Bone marrow (tissue), 2 donors: ENCODE data around the gene TRMT10B.
"Not testable (repeated sequence)": the region's sequence is repeated elsewhere in the genome, so short reads cannot be mapped to it uniquely, and the experiment has no call there.

ENCODE experiments used
- DNase-seq, 2 donors: peaks; one replicate each; lab custom pipeline; 2025; lab: John Stamatoyannopoulos, UW

TRMT10B gene

GRCh38 chr9:37751186-37751585 lies 2.4 kb upstream of the TRMT10B start:
- DNase-seq: no peak

- not testable (repeated sequence) for DNase-seq
These were observed 1.9 kb upstream of the TRMT10B start for GRCh38 chr9:37751704-37752103.

DNA sequence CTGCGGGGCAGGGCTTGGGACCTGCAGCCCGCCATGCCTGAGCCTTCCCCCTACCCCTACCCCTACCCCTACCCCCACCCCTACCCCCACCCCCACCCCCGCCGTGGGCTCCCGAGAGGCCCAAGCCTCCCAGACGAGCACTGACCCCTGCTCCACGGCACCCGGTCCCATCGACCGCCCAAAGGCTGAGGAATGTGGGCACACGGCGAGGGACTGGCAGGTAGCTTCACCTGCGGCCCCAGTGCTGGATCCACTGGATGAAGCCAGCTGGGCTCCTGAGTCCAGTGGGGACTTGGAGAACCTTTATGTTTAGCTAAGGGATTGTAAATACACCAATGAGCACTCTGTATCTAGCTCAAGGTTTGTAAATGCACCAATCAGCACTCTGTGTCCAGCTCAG lies 1.5 kb upstream of the TRMT10B start:
- DNase-seq: not testable (repeated sequence)

DNA sequence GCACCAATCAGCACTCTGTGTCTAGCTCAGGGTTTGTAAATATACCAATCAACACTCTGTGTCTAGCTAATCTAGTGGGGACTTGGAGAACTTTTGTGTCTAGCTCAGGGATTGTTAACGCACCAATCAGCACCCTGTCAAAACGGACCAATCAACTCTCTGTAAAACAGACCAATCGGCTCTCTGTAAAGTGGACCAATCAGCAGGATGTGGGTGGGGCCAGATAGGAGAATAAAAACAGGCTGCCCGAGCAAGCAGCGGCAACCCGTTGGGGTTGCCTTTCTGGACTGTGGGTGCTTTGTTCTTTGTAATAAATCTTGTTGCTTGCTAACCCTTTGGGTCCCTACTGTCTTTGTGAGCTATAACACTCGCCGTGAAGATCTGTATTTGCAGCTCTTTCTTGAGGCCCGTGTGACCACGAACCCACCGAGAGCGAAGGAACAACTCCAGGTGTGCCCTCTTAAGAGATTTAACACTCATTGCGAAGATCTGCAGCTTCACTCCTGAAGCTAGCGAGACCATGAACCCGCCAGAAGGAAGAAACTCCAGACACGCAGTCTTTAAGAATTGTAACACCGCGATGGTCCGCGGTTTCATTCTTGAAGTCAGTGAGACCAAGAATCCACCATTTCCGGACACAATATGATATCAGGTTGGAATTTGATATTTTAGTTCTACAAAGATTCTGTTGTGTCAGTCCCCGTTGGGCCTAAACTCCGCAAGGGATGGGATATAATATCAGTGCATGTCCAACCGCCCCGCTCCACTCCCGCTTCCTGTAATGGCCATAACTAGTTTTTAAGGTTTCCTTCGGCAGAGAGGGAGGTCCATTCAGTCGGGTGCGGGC lies 740 bp upstream of the TRMT10B start:
- no peak for DNase-seq

- no peak for DNase-seq
These were observed 5.1 kb downstream of the TRMT10B start for GRCh38 chr9:37758747-37759146.

DNA sequence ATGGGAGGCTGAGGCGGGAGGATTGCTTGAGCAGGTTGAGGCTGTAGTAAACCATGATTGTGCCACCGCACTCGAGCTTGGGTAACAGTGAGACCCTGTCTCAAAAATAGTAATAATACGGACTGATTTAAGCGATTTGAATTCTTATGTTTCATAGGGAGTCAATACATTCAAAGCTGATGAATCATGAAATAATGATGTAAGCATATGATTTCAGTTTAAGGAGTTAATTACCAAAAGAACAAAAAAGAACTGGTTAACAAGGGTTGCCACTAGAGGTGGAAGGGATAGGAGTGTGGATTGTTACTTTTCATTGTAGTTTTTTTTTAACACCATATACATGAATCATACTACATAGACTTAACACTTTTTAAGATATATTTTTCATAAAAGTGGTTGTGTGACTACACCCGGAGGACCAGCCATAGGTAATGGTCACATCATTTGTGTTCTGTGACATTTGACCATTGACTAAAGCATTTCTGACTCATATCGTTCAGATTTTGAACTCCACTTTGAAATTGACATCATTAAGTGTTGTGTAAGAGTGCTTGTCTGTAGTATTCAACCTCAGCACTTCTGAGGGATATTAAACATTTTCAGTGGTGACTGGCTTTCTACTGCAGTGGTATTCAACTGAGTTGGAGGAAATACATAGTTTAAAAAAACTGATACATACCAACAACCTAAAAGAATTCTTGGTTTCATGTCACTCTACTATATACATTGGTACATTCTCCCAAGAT lies 7.0 kb downstream of the TRMT10B start:
- DNase-seq: no peak

DNA sequence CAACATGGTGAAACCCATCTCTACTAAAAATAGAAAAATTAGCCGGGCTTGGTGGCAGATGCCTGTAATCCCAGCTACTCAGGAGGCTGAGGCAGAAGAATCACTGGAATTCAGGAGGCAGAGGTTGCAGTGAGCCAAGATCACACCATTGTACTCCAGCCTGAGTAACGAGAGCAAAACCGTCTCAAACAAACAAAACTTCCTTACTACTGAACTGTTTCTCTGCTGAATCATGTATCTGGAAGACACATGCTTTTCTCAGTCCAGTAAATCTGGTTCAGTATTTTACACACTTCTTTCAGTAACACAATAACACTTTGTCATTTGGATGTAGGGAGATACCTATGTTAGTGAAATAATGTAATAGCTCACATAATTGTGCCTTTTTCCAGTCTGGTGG lies 7.9 kb downstream of the TRMT10B start:
- no peak for DNase-seq

- DNase-seq: not testable (repeated sequence)
These were observed 11.7 kb downstream of the TRMT10B start for GRCh38 chr9:37765263-37765662.

DNA sequence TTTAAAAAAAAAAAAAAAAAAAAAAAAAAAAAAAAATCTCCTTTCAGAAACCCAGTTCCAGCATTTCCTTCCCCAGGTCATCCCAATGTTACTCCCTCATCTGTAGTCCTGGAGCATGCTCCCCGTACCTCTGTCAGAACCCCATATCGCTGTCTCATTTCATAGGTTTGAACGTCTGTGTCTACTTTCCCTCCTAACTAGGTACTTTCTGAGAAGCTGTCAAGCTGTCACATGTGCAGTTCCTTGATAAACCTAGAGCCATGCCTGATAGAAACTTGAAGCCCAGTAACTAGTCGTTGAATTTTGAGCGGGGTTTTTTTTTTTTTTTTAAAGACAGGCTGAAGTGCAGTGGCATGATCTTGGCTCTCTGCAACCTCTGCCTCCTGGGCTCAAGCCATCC lies 15.7 kb downstream of the TRMT10B start:
- DNase-seq: no peak

DNA sequence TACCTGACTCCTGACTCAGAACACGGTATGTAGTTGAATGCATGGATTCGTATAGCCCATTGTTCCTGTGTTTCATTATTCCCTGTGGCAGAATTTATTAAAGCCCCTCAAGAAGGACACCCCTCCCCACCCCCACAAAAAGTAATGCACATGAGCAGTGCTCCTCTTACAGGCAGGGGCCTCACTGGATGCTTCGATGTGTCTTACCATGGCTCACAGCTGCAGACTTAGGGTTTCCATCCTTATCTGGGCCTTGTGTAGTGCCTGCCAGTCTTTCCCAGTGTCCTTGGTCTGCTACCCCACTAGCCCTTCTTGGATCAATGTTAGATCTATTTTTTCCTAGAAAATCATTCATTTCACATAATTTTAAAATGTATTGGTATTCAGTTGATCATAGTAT lies 16.4 kb downstream of the TRMT10B start:
- DNase-seq: no peak

DNA sequence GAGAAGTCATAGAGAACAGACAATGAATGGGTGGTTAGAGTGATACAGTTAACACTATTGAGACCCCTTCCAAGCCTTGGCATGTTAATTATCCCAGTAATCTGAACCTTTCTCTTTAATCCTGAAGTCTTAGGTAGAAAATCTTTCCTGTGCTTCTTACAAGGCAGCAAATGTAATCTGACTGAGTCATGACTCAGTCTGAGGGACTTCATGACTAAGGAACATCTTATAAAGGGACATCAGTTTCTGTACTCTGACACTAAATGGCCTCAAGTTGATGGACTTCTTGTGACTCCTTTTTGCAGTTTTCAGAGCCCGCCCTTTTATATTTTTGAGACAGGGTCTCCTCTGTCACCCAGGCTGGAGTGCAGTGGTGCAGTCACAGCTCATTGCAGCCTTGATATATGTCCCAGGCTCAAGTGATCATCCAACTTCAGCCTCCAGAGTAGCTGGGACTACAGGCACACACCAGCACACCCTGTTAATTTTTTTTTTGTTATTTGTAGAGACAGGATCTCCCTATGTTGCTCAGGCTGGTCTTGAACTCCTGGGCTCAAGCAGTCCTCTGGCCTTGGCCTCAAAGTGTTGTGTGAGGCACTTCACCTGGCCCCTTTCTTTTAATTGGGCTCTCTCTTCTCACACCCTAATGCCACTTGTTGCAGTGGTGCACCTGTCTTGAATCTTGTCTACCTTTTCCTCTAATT lies 21.8 kb downstream of the TRMT10B start:
- DNase-seq: no peak

DNA sequence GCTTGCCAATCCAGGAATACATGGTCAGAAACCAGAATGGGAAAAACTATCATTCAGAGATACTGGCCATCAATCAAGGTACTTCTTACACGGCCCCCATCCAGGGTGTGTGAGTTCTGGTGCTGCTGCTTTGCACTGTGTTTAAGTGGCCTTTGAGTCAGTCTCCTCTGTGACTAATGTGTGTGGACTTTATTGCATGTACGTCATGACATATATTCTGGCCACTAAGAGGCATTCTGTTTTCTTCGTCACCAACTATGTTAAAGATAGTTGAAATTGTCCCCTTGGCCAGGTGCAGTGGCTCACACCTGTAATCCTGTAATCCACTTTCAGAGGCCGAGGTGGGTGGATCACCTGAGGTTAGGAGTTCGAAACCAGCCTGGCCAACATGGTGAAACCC lies 22.7 kb downstream of the TRMT10B start:
- DNase-seq: no peak

- DNase-seq: no peak
These were observed 24.9 kb downstream of the TRMT10B start for GRCh38 chr9:37778534-37778933.

DNA sequence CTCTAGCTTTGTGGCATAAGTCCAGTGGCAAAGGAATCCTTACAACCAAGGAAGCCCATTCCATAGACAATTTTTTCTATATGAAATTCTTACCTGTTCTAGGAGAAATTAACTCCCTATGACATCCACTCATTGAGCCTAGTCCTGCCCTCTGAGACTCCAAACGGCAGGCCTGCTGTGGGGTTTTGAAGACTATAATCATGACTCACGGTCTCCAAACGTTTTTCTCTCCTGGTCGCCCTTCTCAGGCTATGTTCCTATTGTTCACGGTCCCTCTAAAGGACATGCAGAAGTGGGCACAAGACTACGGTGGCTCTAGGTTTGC lies 30.6 kb downstream of the TRMT10B start:
- no peak for DNase-seq

DNA sequence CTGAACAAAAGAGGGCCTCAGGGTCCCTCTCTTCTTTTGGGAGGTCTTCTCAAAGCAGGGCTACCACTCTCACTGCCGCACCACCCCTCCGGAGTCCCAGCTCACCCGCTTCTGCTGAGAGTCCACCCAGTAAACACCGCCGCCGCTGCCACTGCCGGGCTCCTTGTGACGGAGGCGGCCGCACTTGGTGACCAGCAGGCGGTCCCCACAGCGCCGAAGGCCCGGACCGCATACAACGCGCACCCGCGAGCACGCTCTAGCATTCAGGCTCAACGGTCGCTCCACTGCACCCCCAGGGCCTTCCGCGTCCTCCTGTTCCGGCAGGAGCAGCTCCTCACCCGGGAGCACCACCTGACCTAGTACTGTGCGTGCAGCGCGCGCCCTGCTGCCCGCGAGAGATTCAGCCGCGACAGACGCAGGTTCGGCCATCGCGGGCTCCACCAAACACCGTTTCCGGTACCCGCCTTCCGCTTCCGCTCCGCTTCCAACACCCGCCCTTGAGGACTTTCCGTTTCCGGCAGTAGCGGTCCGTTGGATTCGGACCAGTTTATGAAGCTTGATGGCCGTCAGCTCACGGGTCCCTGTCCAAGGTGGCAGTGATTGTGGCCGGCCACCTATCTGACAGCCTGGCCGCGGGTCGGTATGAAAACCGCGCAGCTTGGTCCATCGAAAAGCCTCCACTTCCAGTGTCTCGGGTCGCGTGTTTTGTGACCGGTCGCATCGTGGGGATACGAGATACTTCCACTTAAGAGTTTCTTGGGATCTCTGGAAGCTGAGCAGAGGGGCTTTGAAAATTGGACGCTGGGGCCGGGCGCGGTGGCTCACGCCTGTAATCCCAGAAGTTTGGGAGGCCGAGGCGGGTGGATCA lies 31.2 kb downstream of the TRMT10B start, which contains the start of gene EXOSC3:
Gene EXOSC3, minus strand, starts transcription at position 449 of the 868 bp plus-strand sequence. Its CDS starts 20 bp downstream, at position 429.
- DNase-seq: peak; percentile 80

DNA sequence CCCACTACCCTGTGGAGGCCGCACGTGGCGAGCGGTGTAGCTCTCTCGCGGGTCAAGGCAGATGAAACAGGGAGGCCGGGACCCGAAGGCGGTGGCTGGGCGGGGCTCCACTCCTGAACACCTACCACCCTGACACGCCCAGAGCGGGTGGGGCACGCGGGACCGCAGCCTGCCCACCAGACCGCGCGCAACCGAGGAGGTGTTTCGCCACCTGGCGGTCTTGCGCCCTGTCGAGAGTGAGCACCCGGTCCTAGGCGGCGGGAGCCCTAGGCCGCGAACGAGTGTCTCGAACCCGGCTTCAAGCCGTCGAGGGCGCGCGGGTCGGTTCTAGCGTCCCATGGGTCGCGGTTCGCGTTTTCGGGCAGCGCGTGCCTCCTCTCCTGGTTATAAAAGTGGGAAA lies 33.5 kb downstream of the TRMT10B start:
- no peak for DNase-seq

DNA sequence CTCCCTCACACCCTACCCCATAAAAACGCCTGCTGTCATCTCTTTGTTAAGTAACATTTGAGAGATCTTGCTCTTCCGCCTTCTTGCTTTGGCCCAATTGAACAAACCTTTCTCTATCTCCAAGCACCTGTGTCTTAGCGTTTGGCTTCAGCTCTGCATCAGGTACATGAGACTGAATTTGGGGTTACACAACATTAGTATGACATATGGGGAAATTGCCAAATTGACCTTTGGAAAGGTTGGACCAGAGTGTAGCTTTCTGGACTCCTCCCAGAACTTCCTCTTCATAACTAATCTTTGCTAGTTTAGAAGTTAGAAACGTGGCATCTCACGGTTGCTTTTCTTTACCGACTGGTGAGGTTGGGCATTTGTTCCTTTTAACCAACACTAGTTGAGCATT lies 34.7 kb downstream of the TRMT10B start:
- DNase-seq: no peak

DNA sequence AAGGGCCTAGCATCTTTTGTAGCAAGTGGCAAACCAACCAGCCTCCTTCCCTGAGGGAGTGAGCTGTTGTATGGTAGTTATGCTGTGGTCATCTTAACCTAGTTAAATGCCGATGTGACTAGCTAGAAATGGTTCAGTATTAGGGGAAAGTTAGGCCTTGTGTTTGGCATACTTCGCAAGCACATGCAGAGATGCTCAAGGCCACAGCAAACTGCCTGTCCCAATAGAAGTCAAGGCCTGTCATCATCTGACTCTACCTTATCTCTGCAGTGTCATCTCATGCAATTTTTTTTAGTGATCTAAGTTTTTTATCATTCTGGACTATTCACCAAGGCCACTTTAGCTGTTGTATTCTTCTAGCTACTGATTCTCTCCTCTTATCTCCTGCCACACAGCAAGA lies 36.5 kb downstream of the TRMT10B start:
- no peak for DNase-seq

GRCh38 chr9:37792122-37792521 lies 38.5 kb downstream of the TRMT10B start:
- DNase-seq: no peak

DNA sequence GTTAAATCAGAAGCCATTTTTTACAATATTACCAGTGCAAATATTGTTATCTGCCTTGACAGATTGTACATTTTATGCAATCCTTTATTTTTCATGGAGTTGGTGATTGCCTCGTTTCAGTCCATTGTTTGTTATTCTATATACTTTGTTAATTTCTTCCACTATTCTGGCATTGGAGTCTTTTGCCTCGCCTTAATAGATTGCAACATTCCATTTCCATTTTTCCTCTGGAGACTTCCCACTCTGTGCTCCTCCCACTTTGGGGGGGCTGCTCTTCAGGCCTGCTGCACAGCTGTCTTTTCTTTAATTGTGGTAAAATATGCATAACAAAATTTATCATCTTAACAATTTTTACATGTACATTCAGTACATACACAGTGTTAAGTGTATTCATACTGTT lies 42.6 kb downstream of the TRMT10B start:
- DNase-seq: no peak

GRCh38 chr9:37798677-37799076 lies 45.1 kb downstream of the TRMT10B start:
- DNase-seq: no peak
